K562 (cell line): ENCODE data around the gene CTNNB1. TPM values are rescaled to one million over a fixed set of nuclear protein-coding genes. Genes with fewer than 3 reads are reported as not detected.

Source experiments
- ATAC-seq: fragments of 200-7000 bp; cut with Tn5 transposase; 3 replicates; pipeline ENCODE4 v1.9.1; 2020; ENCODE audit warnings: moderate library complexity
- BruUV-seq: library from RNA; stranded (reverse); fragments of 400-500 nt; replicated peaks from 2 replicates; lab custom pipeline; 2021; lab: Mats Ljungman, UMichigan
- CTCF ChIA-PET: fragments of 300-600 bp; formaldehyde crosslinking; extraction: SDS; loops from one replicate; lab custom pipeline; 2021; ENCODE audit warnings: low intra/inter-chr PET ratio; lab: Yijun Ruan, JAX
- POLR2A ChIA-PET: fragments of 300-600, 350-650 bp; sonication (Branson Sonifier 250); formaldehyde crosslinking; extraction: SDS; loops from one replicate; lab custom pipeline; 2021; ENCODE audit warnings: antibody characterized with exemption, inconsistent platforms; lab: Yijun Ruan, JAX
- DNase-seq, 4 experiments: peaks; one replicate each; pipeline versions ENCODE4 v3.0.0 to v3.0.0-alpha.2; 2011 to 2018; ENCODE audit warnings: low spot score in 3 of 4, mixed read lengths in 3 of 4; ENCODE audit errors: extremely low read depth in 1 of 4
- FAIRE-seq: peaks from 2 replicates; lab custom pipeline; 2011; peaks lifted over from hg19 to GRCh38; lab: Jason Lieb, UNC
- H2AFZ ChIP-seq: 2 replicates; pipeline ENCODE4 v1.6.0; 2011; ENCODE audit warnings: low read depth, low read length, control low read depth, inconsistent platforms
- H3K27ac ChIP-seq: fragments of 200-600 bp; 3 replicates; pipeline ENCODE4 v1.8.0; 2011; ENCODE audit warnings: low read depth, mild to moderate bottlenecking, control low read depth, inconsistent platforms, low read length, moderate library complexity, mixed read lengths; ENCODE audit errors: extremely low read depth
- H3K27me3 ChIP-seq, 2 experiments: fragments of 300-600 bp in 1 of 2; 2 replicates in 1 of 2; 3 replicates in 1 of 2; pipeline versions ENCODE4 v1.6.0 to v1.8.0; 2011; ENCODE audit warnings: inconsistent platforms in 2 of 2, low read length in 2 of 2, mild to moderate bottlenecking in 1 of 2, mixed read lengths in 1 of 2, moderate library complexity in 1 of 2; ENCODE audit not compliant: control insufficient read depth in 2 of 2, insufficient read depth in 2 of 2
- H3K36me3 ChIP-seq: fragments of 300-600 bp; 3 replicates; pipeline ENCODE4 v1.8.0; 2011; ENCODE audit warnings: mild to moderate bottlenecking, low read length, inconsistent platforms; ENCODE audit not compliant: control insufficient read depth, insufficient read depth
- H3K4me1 ChIP-seq, 2 experiments: fragments of 200-600 bp in 1 of 2; replicated peaks in 1 of 2; 2 replicates in 1 of 2; 3 replicates in 1 of 2; pipeline versions ENCODE4 v1.5.1 to v1.8.0; 2011; ENCODE audit warnings: inconsistent platforms in 2 of 2, low read length in 2 of 2, mild to moderate bottlenecking in 1 of 2, mixed read lengths in 1 of 2, moderate library complexity in 1 of 2; ENCODE audit not compliant: control insufficient read depth in 2 of 2, insufficient read depth in 2 of 2
- H3K4me2 ChIP-seq: 2 replicates; pipeline ENCODE4 v1.6.1; 2011; ENCODE audit warnings: low read length, control low read depth, inconsistent platforms, mixed read lengths; ENCODE audit not compliant: insufficient read depth
- H3K4me3 ChIP-seq: fragments of 200-600 bp; sonication (generic), shearing (Covaris generic); 2 replicates; pipeline ENCODE4 v1.5.1; 2016; ENCODE audit warnings: control low read depth, inconsistent platforms
- H3K79me2 ChIP-seq: fragments of 200-600 bp; 3 replicates; pipeline ENCODE4 v1.8.0; 2011; ENCODE audit warnings: low read length, inconsistent platforms; ENCODE audit not compliant: control insufficient read depth, insufficient read depth
- H3K9ac ChIP-seq, 2 experiments: 2 replicates each; pipeline versions ENCODE4 v1.6.0 to v1.6.1; 2011; ENCODE audit warnings: low read depth in 2 of 2, low read length in 2 of 2, control low read depth in 1 of 2, inconsistent platforms in 1 of 2, mild to moderate bottlenecking in 1 of 2, mixed read lengths in 1 of 2; ENCODE audit not compliant: insufficient read depth in 1 of 2
- H3K9me1 ChIP-seq: one replicate; pipeline ENCODE4 v1.6.0; 2011; ENCODE audit warnings: inconsistent platforms, mild to moderate bottlenecking, low read length, moderate library complexity; ENCODE audit not compliant: control insufficient read depth, insufficient read depth
- H3K9me3 ChIP-seq: replicated peaks from 2 replicates; pipeline ENCODE4 v1.5.1; 2011; ENCODE audit warnings: low read depth, low read length, inconsistent platforms; ENCODE audit not compliant: control insufficient read depth, insufficient read depth
- H4K20me1 ChIP-seq: replicated peaks from 2 replicates; pipeline ENCODE4 v1.6.1; 2011; ENCODE audit warnings: low read length, inconsistent platforms, mixed read lengths; ENCODE audit not compliant: control insufficient read depth, insufficient read depth
- BCL6 ChIP-seq: fragments of 250-450 bp; sonication (Bioruptor Pico); IDR thresholded peaks from 2 replicates; pipeline ENCODE4 v1.4.0; 2020
- BRD9 ChIP-seq: fragments of 450-650 bp; IDR thresholded peaks from 2 replicates; pipeline ENCODE4 v1.6.1; 2018; ENCODE audit warnings: low read depth; ENCODE audit not compliant: partially characterized antibody
- EP300 ChIP-seq: IDR thresholded peaks from 2 replicates; pipeline ENCODE4 v1.6.1; 2012; ENCODE audit warnings: low read length, improper control_type of control experiment
- KLF16 ChIP-seq: IDR thresholded peaks from 2 replicates; pipeline ENCODE4 v1.6.1; 2016; ENCODE audit warnings: antibody characterized with exemption
- NCOA2 ChIP-seq, 2 experiments: fragments of 450-650 bp; IDR thresholded peaks; 2 replicates each; pipeline ENCODE4 v1.6.1; 2018; ENCODE audit warnings: mild to moderate bottlenecking in 2 of 2, moderate library complexity in 1 of 2; ENCODE audit not compliant: partially characterized antibody in 2 of 2
- NFIC ChIP-seq: fragments of 450-650 bp; IDR thresholded peaks from 2 replicates; pipeline ENCODE4 v1.6.1; 2017; ENCODE audit warnings: mild to moderate bottlenecking, inconsistent platforms
- SP1 ChIP-seq: sonication (generic); formaldehyde crosslinking; IDR thresholded peaks from 2 replicates; pipeline ENCODE4 v1.8.1; 2022; ENCODE audit warnings: mild to moderate bottlenecking, missing genetic modification reagents
- ZHX1 ChIP-seq: fragments of 150-350 bp; conservative IDR thresholded peaks from 2 replicates; pipeline ENCODE4 v1.6.1; 2014; ENCODE audit warnings: low read length
- ZNF764 ChIP-seq: fragments of 250-450 bp; sonication (Bioruptor Pico); IDR thresholded peaks from 2 replicates; pipeline ENCODE4 v1.4.0; 2020; ENCODE audit warnings: low read depth, mild to moderate bottlenecking, moderate library complexity
- WGBS: fragments of 100-300 bp; shearing (Covaris generic); methylation state at CpG from one replicate; pipeline ENCODE4 v1.1.6; 2016; ENCODE audit warnings: low coverage, mixed read lengths; ENCODE audit not compliant: insufficient coverage; ENCODE audit errors: missing lambda C conversion rate; 5-methylcytosine and 5-hydroxymethylcytosine counted together
- in situ Hi-C: fragments of 300-500 bp; cut with MboI; formaldehyde crosslinking; loops from 4 replicates; pipeline ENCODE4 v1.15.0; 2018; ENCODE audit warnings: inconsistent platforms, mixed read lengths
- intact Hi-C: fragments of 100-400 bp; cut with micrococcal nuclease; formaldehyde crosslinking; loops from 2 replicates; pipeline ENCODE4 v1.14.2; 2022
- polyA plus RNA-seq, 8 experiments: library from polyadenylated mRNA; depleted of rRNA in 4 of 8; stranded (reverse) in 5 of 8; unstranded in 3 of 8; fragments of >200 nt; fragmentation: Nextera tagmentation in 2 of 8; fragmentation: Illumina TruSeq in 1 of 8; extraction: Ambion mirVana in 2 of 8; extraction: Trizol in 1 of 8; gene quantifications; 2 replicates each; pipeline versions ENCODE4 v1.2.1 to v1.2.3, GENCODE V29; 2011 to 2014; ENCODE audit warnings: inconsistent platforms in 1 of 8, missing spikeins in 1 of 8
- total RNA-seq, 7 experiments: library from RNA; depleted of rRNA in 6 of 7; stranded (reverse); fragments of >200 nt in 6 of 7; fragmentation: Illumina TruSeq in 2 of 7; extraction: Trizol in 2 of 7; gene quantifications; 2 replicates each; pipeline versions ENCODE4 v1.2.1 to v1.2.3, GENCODE V29; 2011 to 2021; ENCODE audit warnings: low replicate concordance in 1 of 7
- TF ChIP-seq, protein P1 (sequence below): IDR thresholded peaks from 2 replicates; pipeline ENCODE4 v1.6.1; 2011; ENCODE audit warnings: borderline replicate concordance, low read depth, mild to moderate bottlenecking, moderate library complexity, low read length; ENCODE audit not compliant: insufficient read depth, poor library complexity, severe bottlenecking

The CTNNB1 gene
- total and polyA plus RNA-seq, 9 of the 15 experiments (the other 6 are each of a cell fraction or from before 2014, with no cell fraction given) = 44.3 to 193 (median 154) TPM

DNA sequence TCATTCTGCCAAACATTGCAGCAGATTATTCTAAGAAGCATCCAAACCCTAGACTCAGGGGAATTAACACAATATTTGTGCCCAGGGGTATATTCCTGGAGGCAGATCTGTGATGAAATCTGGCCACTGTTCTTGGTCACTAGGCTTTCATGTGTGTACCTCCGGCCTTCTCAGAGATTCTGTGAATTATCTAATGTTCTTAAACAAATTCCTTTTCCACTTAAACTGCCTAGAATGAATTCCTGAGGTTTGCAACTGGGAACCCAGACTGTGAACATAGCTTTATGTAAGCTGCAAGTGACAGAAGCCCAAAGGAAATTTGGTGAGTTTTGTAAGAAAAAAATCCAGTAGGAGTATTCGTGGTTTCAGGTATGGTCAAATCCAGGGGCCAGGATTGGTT is 20.7 kb upstream of the CTNNB1 start:
- 3% methylated on average over 2 of the region's 2 CpGs for WGBS
- H2AFZ ChIP-seq = no peak overlapping the region
- no peak for FAIRE-seq
- no peaks in the 10 kb centered on the region for H3K36me3 ChIP-seq
- H3K4me3 ChIP-seq = no peak overlapping the region
- TF ChIP-seq SP1 (CRISPR knock-in tag) = no peak
- TF ChIP-seq, protein P1, sequence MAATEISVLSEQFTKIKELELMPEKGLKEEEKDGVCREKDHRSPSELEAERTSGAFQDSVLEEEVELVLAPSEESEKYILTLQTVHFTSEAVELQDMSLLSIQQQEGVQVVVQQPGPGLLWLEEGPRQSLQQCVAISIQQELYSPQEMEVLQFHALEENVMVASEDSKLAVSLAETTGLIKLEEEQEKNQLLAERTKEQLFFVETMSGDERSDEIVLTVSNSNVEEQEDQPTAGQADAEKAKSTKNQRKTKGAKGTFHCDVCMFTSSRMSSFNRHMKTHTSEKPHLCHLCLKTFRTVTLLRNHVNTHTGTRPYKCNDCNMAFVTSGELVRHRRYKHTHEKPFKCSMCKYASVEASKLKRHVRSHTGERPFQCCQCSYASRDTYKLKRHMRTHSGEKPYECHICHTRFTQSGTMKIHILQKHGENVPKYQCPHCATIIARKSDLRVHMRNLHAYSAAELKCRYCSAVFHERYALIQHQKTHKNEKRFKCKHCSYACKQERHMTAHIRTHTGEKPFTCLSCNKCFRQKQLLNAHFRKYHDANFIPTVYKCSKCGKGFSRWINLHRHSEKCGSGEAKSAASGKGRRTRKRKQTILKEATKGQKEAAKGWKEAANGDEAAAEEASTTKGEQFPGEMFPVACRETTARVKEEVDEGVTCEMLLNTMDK = no peak
- TF ChIP-seq NCOA2 (IDR thresholded peaks at IDR 0.05; ENCODE audit: partially characterized antibody in 2 of 2) = no peak
- TF ChIP-seq ZHX1 = no peak
- no peak for TF ChIP-seq KLF16
- TF ChIP-seq NFIC = no peak
- TF ChIP-seq BRD9 = no peak
- TF ChIP-seq ZNF764 (CRISPR knock-in tag) = no peak
- TF ChIP-seq BCL6 (CRISPR knock-in tag) = no peak
- TF ChIP-seq EP300 = no peak
- H3K4me2 ChIP-seq = no peak overlapping the region
- H3K79me2 ChIP-seq = no peaks in the 10 kb centered on the region
- no peaks in the 10 kb centered on the region for H3K9me3 ChIP-seq
- no peak for DNase-seq
- no peak overlapping the region for H3K27ac ChIP-seq
- no peaks in the 10 kb centered on the region for H4K20me1 ChIP-seq
- ChIA-PET CTCF (no interaction called here), POLR2A (no interaction called here)
- BruUV-seq = no TSS peak
- no peak overlapping the region for H3K9ac ChIP-seq
- no peaks in the 10 kb centered on the region for H3K4me1 ChIP-seq
- peaks cover 8 to 21% of the 10 kb centered on the region in 2 experiments; a peak in 4 of 5 replicates for H3K27me3 ChIP-seq
- in situ Hi-C loops = no loop called here
- intact Hi-C loops = no loop called here
- H3K9me1 ChIP-seq = no peaks in the 10 kb centered on the region
- no peak for ATAC-seq
